OCI-LY3 (cell line): Measurements from ENCODE around the gene MED20.

Experiments
- H2AFZ ChIP-seq: fragments of 200-600, 300-600 bp; shearing (Covaris generic); 2 replicates; pipeline ENCODE4 v1.6.0; 2014; ENCODE audit warnings: antibody characterized with exemption, low read depth, low read length
- H3K27ac ChIP-seq: fragments of 200-600, 300-600 bp; sonication (generic); 2 replicates; pipeline ENCODE4 v1.5.1; 2014; ENCODE audit warnings: mild to moderate bottlenecking, low read length, moderate library complexity, mixed read lengths
- H3K27me3 ChIP-seq: fragments of 200-600, 300-600 bp; sonication (generic); 2 replicates; pipeline ENCODE4 v1.6.1; 2014; ENCODE audit warnings: low read depth, low read length, mixed read lengths
- H3K36me3 ChIP-seq: fragments of 200-600, 300-600 bp; sonication (generic); replicated peaks from 2 replicates; pipeline ENCODE3; 2014; ENCODE audit warnings: low read depth, low read length, mixed read lengths
- H3K4me1 ChIP-seq: fragments of 300-600, 200-600 bp; sonication (generic); 2 replicates; pipeline ENCODE4 v1.6.1; 2014; ENCODE audit warnings: low read length, mixed read lengths
- H3K4me2 ChIP-seq: fragments of 200-600, 300-600 bp; sonication (generic); 2 replicates; pipeline ENCODE4 v1.6.1; 2014; ENCODE audit warnings: low read length, mixed read lengths
- H3K4me3 ChIP-seq: fragments of 300-600, 200-600 bp; sonication (generic); 2 replicates; pipeline ENCODE4 v1.5.1; 2014; ENCODE audit warnings: antibody characterized with exemption, mild to moderate bottlenecking, low read length, moderate library complexity
- H3K79me2 ChIP-seq: fragments of 300-600, 200-600 bp; shearing (Covaris generic); 2 replicates; pipeline ENCODE4 v1.6.1; 2014; ENCODE audit warnings: mild to moderate bottlenecking, low read length, mixed read lengths
- H3K9ac ChIP-seq: fragments of 300-600, 200-600 bp; shearing (Covaris generic); 2 replicates; pipeline ENCODE4 v1.6.0; 2014; ENCODE audit warnings: mild to moderate bottlenecking, low read length, moderate library complexity
- H3K9me3 ChIP-seq: fragments of 200-600, 300-600 bp; shearing (Covaris generic); 2 replicates; pipeline ENCODE4 v1.6.1; 2014; ENCODE audit warnings: low read length, mixed read lengths; ENCODE audit not compliant: insufficient read depth
- H4K20me1 ChIP-seq: fragments of 200-600, 300-600 bp; sonication (generic); 2 replicates; pipeline ENCODE4 v1.6.1; 2016; ENCODE audit warnings: low read length, mixed read lengths; ENCODE audit not compliant: insufficient read depth
- CTCF ChIP-seq: fragments of 200-600, 300-600 bp; sonication (generic); IDR thresholded peaks from 2 replicates; pipeline ENCODE4 v1.5.1; 2014; ENCODE audit warnings: antibody characterized with exemption, low read length, low read depth
- EZH2phosphoT487 ChIP-seq: fragments of 200-600 bp; shearing (Covaris generic); IDR thresholded peaks from 2 replicates; pipeline ENCODE4 v1.6.1; 2018; ENCODE audit warnings: antibody characterized with exemption, mixed run types, low read depth

Gene MED20

GRCh38 chr6:41935193-41935574 is 14.2 kb upstream of the MED20 start:
- TF ChIP-seq EZH2phosphoT487 (no peak), CTCF (no peak)
- no peaks in the 10 kb centered on the region for H3K27me3 ChIP-seq
- H3K27ac ChIP-seq: no peak overlapping the region
- H3K9ac ChIP-seq: no peak overlapping the region
- peaks cover 8% of the 10 kb centered on the region for H3K4me1 ChIP-seq
- H2AFZ ChIP-seq: no peak overlapping the region
- no peaks in the 10 kb centered on the region for H3K9me3 ChIP-seq
- peaks cover 51% of the 10 kb centered on the region for H3K36me3 ChIP-seq
- peaks cover 10% of the 10 kb centered on the region; the same call in 1 of the 2 replicates for H3K79me2 ChIP-seq
- H4K20me1 ChIP-seq: peaks cover 10% of the 10 kb centered on the region
- no peak overlapping the region for H3K4me2 ChIP-seq
- H3K4me3 ChIP-seq: no peak overlapping the region

GRCh38 chr6:41934278-41935192 is 13.6 kb upstream of the MED20 start:
- no peak overlapping the region for H3K4me3 ChIP-seq
- H3K79me2 ChIP-seq: peaks cover 6% of the 10 kb centered on the region; the same call in 1 of the 2 replicates
- no peak overlapping the region for H3K4me2 ChIP-seq
- peaks cover 6% of the 10 kb centered on the region; the same call in 1 of the 2 replicates for H3K4me1 ChIP-seq
- peaks cover 57% of the 10 kb centered on the region for H3K36me3 ChIP-seq
- TF ChIP-seq EZH2phosphoT487 (no peak), CTCF (no peak)
- H3K9me3 ChIP-seq: no peaks in the 10 kb centered on the region
- no peaks in the 10 kb centered on the region for H3K27me3 ChIP-seq
- H3K27ac ChIP-seq: no peak overlapping the region
- H3K9ac ChIP-seq: no peak overlapping the region
- no peak overlapping the region for H2AFZ ChIP-seq
- H4K20me1 ChIP-seq: peaks cover 15% of the 10 kb centered on the region

- Histone ChIP-seq H3K4me2 (no peak overlapping the region), H3K4me1 (peaks cover 6% of the 10 kb centered on the region; the same call in 1 of the 2 replicates), H3K9me3 (no peaks in the 10 kb centered on the region), H3K4me3 (no peak overlapping the region), H3K27ac (no peak overlapping the region), H2AFZ (no peak overlapping the region), H4K20me1 (peaks cover 15% of the 10 kb centered on the region), H3K36me3 (peaks cover 72% of the 10 kb centered on the region), H3K27me3 (no peaks in the 10 kb centered on the region), H3K79me2 (peaks cover 18% of the 10 kb centered on the region), H3K9ac (no peak overlapping the region)
- TF ChIP-seq CTCF (no peak), EZH2phosphoT487 (no peak)
Observed at GRCh38 chr6:41932378-41932777, 11.4 kb upstream of the MED20 start.

- peaks cover 76% of the 10 kb centered on the region for H3K36me3 ChIP-seq
- no peak for TF ChIP-seq CTCF
- TF ChIP-seq EZH2phosphoT487: no peak
- H3K27ac ChIP-seq: no peak overlapping the region
- H3K4me1 ChIP-seq: peaks cover 6% of the 10 kb centered on the region; the same call in 1 of the 2 replicates
- no peak overlapping the region for H2AFZ ChIP-seq
- no peak overlapping the region for H3K4me3 ChIP-seq
- H3K27me3 ChIP-seq: no peaks in the 10 kb centered on the region
- peaks cover 17% of the 10 kb centered on the region for H4K20me1 ChIP-seq
- H3K79me2 ChIP-seq: peaks cover 24% of the 10 kb centered on the region
- H3K9me3 ChIP-seq: no peaks in the 10 kb centered on the region
- H3K4me2 ChIP-seq: no peak overlapping the region
- H3K9ac ChIP-seq: no peak overlapping the region
Observed at GRCh38 chr6:41931792-41932191, 10.9 kb upstream of the MED20 start.
